KOPT-K1 (cell line): ENCODE measurements around the gene TCEANC2.
A peak's percentile ranks its signal among the peaks of the same experiment; 100 is the strongest.
"Not testable (repeated sequence)": the region's sequence is repeated elsewhere in the genome, so short reads cannot be mapped to it uniquely, and the experiment has no call there.

ENCODE experiments used
- H3K27ac ChIP-seq: fragments of 200-600 bp; sonication (generic); 2 replicates; pipeline ENCODE4 v1.5.1; 2016; ENCODE audit warnings: antibody characterized with exemption, mild to moderate bottlenecking, low read depth, low read length; ENCODE audit not compliant: poor library complexity, severe bottlenecking
- H3K36me3 ChIP-seq: fragments of 200-600 bp; sonication (generic); 2 replicates; pipeline ENCODE4 v1.5.1; 2017; ENCODE audit warnings: antibody characterized with exemption, mild to moderate bottlenecking, low read length, moderate library complexity; ENCODE audit not compliant: insufficient read depth
- H3K9me3 ChIP-seq: fragments of 200-600 bp; sonication (generic); 2 replicates; pipeline ENCODE4 v1.5.1; 2017; ENCODE audit warnings: antibody characterized with exemption, low read length, mild to moderate bottlenecking; ENCODE audit not compliant: insufficient read depth, poor library complexity, severe bottlenecking

Gene TCEANC2

DNA sequence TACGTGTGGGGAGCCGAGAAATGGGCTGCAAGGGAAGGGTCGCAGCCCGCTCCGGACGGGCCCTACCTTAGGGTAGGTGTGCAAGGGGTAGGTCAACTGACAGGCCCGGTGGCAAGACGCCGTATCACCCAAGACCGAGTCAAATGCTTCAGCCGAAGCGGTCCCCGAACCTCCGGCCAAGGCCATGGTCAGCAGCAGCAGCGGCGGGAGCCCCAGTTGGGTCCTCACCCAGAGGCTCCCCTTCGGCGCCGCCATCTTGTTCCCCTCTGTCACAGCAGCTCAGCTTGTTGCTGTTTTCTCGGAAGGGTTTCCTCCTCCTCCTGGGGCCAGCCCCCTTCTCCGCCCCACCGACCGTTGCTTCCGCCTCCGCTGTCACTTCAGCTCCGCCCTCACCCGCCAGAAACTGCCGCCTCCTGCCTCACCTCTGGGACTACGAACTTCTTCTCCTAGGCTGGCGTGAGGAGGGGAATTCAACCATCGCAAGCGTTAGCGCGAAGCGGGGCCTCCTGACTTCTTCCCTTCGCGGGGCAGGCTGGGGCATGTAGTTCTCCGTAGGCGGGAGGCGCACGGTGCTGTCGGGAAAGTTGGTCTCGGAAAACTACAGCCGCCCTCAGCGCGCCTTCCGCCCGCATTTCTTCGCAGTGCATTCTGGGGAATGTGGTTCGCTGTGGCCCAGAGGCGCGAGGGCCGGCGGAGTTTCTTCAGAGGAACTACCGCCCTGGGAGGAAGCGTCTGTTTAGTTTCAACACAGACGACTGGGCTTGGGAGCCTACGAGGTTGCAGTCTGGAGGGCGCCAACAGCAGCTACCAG, at the start of gene TCEANC2, which contains the start of gene TMEM59:
TCEANC2 (plus strand) TSS at position 675 of the 811 bp plus-strand sequence. CDS start 815 bp downstream, outside the sequence.
TMEM59 (minus strand) TSS at position 271 of the 811 bp plus-strand sequence; CDS start at position 255, 16 bp downstream.
- Histone ChIP-seq H3K27ac (peak within 1 kb of the TSS; percentile 84), H3K9me3 (no peaks in the 10 kb centered on the region), H3K36me3 (0 out of 2 replicates have a peak, but pooled peaks cover 6% of the 10 kb centered on the region)

DNA sequence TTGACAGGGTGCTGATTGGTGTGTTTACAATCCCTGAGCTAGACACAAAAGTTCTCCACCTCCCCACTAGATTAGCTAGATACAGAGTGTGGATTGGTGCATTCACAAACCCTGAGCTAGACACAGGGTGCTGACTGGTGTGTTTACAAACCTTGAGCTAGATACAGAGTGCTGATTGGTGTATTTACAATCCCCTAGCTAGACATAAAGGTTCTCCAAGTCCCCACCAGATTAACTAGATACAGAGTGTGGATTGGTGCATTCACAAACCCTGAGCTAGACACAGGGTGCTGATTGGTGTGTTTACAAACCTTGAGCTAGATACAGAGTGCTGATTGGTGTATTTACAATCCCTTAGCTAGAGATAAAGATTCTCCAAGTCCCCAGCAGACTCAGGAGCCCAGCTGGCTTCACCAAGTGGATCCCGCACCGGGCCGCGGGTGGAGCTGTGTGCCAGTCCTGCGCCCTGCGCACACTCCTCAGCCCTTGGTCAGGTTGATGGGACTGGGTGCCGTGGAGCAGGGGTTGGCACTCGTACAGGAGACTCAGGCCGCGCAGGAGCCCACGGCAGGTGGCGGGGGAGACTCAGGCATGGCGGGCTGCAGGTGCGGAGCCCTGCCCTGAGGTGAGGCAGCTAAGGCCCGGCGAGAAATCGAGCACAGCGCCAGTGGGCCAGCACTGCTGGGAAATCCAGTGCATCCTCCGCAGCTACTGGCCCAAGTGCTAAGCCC, 49.5 kb upstream of the TCEANC2 start:
- H3K36me3 ChIP-seq, H3K9me3 ChIP-seq, H3K27ac ChIP-seq: not testable (repeated sequence)

DNA sequence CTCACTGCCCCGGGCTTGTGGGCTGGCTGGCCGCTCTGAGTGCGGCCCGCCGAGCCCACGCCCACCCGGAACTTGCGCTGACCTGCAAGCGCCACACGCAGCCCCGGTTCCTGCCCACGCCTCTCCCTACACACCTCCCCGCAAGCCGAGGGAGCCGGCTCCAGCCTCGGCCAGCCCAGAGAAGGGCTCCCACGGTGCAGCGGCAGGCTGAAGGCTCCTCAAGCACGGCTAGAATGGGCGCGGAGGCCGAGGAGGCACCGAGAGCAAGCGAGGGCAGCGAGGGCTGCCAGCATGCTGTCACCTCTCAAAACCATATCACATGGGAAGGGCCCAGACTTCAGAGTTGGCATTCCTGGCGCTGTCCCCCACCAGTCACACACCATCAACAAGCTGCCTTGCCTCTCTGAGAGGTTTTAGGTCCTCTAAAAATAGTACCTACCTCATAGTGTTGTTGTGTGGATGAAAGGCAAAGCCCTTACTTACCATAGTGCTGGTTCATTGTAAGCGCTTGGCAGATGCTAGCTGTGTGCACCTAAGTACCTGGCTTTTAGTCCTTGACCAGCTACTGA, 48.8 kb upstream of the TCEANC2 start:
- Histone ChIP-seq H3K36me3 (no peaks in the 10 kb centered on the region), H3K27ac (no peak overlapping the region), H3K9me3 (peaks cover 6% of the 10 kb centered on the region)

DNA sequence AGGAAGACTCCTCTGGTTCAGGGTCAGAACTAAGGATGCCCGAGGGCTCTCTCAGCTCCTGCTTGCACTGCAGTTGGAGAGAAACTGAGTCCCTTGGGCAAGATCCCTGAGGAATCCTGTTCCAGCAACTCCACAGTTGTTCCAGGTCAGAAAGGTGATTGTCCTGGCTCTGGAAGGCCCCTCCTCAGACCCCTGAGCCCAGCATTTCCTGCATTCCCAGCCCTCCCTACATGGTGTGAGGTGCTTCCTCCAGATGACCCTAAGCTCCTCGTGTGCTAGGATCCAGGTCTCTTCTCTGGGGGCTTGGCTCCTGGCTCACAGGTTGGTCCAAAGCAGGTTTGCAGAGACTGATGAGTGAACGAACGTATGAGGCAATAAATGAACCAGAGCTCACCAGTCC, 46.9 kb upstream of the TCEANC2 start:
- H3K27ac ChIP-seq, result no peak overlapping the region
- H3K9me3 ChIP-seq, result peaks cover 6% of the 10 kb centered on the region
- no peaks in the 10 kb centered on the region for H3K36me3 ChIP-seq

DNA sequence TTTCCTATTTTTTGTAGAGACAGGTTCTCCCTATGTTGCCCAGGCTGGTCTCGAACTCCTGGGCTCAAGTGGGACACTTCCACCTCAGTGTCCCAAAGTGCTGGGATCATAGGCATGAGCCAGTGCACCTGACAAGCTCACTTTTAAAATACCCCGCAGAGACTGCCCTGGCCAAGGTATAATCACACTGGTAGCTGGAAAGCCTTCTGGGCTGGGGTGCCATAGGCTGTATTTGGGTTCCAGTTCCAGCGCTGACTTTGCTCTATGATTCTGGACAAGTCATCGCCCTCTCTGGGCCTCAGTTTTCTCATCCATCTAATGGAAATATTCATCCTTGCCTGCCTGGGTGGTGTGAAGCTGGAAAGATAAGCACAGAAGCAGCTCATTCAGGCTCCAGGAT, 45.8 kb upstream of the TCEANC2 start:
- Histone ChIP-seq H3K9me3 (peaks cover 6% of the 10 kb centered on the region), H3K27ac (no peak overlapping the region), H3K36me3 (no peaks in the 10 kb centered on the region)

DNA sequence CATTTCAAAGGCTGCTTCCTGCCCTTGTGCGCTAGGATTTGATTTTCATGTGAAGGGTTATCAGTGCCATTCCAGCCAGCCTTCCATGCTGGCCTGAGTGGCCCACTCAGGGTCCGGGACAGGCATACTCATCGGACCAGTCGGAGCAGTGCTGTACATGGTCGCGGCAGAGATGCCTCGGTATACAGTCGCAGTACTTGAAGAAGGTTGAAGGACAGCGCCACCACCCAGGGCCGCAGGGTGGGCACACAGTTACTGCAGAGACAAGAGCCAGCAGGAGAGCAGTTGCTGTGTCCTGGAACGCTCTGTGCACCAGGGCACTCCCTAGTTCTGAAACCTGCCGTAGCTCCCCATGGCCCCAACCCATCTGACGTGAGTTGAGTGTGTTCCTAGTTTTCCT, 44.5 kb upstream of the TCEANC2 start:
- no peaks in the 10 kb centered on the region for H3K9me3 ChIP-seq
- no peaks in the 10 kb centered on the region for H3K36me3 ChIP-seq
- no peak overlapping the region for H3K27ac ChIP-seq

DNA sequence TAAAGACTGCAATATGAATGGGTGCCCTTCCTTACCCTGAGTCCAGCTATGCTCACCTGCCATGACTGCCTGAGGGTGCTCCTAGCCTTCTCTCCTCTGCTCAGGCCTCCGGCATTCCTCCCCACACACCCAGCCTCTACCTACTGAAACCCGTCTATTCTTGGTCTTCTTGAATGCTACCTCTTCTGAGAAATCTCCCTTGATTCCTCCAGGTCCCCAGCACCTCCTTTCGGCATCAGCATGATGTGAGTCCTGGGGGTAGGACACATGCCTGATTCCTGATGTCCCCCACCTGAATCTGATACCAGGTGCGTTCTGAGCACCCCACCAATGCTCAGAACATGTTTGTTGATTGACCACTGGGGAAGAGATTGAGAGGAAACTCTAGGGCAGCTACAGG, 44.0 kb upstream of the TCEANC2 start:
- H3K9me3 ChIP-seq, result no peaks in the 10 kb centered on the region

DNA sequence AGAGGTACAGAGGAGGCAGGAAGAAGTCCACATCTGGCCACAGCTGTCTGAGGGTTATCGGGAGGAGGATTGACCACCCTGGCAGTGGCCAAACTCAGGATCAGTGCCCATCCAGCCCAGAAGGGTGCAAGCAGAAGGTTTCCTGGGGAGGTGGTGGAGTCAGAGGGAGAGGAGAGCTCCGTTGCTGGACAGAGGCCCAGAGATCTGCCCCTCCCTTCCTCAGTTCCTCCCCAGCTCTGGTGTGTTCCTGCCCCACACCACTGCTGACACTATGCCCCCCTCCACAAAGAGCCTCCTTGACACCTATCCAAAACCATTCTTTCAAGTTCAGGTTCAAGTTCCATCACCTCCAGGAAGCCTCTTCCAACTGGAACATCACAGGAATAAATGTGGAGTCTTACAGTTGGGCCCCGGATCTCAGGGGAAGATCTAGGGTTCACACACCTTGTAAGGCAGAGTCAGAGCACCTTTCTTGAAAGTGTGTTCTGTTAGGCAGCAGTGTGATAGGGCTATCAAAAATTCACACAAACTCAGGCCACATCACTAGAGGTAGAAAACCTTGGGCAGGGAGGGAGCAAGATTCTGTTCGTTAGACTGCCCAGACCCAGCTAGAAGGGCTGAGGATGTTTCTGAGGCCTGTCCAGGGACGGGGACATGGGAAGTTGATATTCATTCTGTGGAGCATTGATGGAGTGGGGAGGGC, 42.8 kb upstream of the TCEANC2 start:
- no peaks in the 10 kb centered on the region for H3K9me3 ChIP-seq
- no peaks in the 10 kb centered on the region for H3K36me3 ChIP-seq

More for the DNA sequence above, 44.0 kb upstream of the TCEANC2 start:
- no peaks in the 10 kb centered on the region for H3K36me3 ChIP-seq
- no peak overlapping the region for H3K27ac ChIP-seq

DNA sequence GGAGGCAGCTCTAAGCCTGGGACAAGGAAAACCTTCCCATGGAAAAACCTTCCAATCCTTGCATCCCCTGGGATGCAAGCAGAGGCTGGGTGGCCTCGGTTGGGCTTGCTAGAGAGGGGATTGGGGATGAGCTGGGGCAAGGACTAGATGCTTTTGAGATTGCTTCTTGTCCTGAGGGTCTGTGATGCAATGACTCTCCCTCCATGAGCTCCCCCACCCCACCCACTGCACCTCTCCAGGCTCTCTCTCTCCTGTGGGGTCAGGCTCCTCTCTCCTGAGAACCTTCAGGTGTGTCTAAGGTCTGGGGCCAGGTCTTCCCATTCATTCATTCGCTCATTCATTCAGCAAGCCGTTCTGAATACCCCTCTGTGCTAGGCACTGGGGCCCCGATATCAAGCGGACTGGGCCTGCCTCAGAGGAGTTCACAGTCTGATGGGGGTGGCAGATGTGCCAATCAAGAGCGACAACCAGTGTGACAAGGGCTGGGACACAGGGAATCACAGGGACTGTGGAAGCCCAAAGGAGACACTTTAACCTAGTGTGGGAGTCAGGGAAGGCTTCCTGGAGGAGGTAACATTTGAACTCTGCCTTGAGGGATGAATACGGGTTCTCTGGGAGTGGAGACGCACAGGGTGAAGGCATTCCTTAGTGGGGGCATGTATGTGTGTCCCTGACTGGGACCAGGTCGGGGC, 41.9 kb upstream of the TCEANC2 start:
- no peak overlapping the region for H3K27ac ChIP-seq
- H3K9me3 ChIP-seq, result no peaks in the 10 kb centered on the region
- H3K36me3 ChIP-seq, result no peaks in the 10 kb centered on the region

More for the DNA sequence above, 42.8 kb upstream of the TCEANC2 start:
- H3K27ac ChIP-seq, result no peak overlapping the region

DNA sequence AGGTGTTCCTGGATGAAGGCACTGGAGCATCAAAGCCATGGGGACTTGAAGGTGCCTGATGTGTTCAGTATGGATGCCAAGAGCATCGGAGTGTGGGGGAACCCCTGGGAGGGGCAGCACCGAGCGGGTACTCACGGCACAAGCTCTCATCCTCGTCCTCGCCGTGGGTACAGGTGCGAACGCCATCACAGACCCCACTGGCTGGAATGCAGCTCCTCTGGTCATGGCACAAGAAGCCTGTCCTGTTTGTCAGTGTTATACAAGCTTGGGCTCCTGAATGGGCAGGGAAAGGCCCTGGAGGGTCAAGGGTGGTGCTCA, 41.4 kb upstream of the TCEANC2 start:
- Histone ChIP-seq H3K27ac (no peak overlapping the region), H3K9me3 (no peaks in the 10 kb centered on the region), H3K36me3 (no peaks in the 10 kb centered on the region)

DNA sequence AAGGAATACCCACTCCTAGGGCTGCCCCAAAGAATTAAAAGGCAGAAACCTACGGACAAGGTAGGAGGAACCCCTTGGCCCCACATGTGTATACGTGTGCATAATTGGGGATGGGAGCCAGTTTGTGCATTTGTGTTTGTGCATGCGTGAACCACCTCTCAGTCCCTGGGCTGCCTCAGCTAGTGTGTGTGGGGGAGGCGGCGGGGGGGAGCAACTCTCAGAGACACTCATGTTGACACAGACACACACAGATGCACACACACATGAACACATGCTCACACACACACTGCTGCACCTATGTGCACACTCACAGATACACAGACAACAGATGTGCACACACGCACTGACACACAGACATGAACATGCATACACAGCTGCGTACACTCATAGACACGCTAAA, 40.5 kb upstream of the TCEANC2 start:
- Histone ChIP-seq H3K36me3 (no peaks in the 10 kb centered on the region), H3K9me3 (no peaks in the 10 kb centered on the region), H3K27ac (no peak overlapping the region)

DNA sequence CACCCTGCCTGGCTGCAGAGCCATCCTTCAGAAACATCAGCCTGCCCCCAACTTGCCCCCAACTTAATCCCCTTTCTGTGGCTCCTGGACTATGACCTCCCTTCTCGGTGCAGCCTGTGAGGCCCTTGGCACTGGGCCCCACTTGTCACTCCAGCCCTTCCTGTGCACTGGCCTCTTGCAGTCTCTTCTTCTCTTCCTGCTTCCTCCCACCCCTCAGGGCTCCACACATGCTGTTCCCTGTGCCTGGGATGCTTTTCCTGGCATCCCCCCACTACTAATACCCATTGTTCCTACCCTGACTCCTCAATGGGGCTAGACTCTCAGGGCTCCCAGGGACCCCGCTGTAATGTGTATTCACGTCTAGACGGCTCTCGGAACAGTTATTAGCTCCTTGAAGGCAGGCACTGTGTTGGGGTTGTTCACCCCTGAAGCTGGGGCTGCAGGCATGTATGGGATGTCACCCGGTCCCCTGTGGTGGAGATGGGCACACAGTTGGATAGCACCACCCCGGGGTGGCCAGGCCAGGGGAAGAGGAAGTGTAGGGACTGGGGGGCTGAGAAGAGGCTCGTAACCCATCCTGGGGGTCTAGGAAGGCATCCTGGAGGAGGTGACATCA, 39.9 kb upstream of the TCEANC2 start:
- Histone ChIP-seq H3K27ac (no peak overlapping the region), H3K9me3 (no peaks in the 10 kb centered on the region), H3K36me3 (no peaks in the 10 kb centered on the region)

DNA sequence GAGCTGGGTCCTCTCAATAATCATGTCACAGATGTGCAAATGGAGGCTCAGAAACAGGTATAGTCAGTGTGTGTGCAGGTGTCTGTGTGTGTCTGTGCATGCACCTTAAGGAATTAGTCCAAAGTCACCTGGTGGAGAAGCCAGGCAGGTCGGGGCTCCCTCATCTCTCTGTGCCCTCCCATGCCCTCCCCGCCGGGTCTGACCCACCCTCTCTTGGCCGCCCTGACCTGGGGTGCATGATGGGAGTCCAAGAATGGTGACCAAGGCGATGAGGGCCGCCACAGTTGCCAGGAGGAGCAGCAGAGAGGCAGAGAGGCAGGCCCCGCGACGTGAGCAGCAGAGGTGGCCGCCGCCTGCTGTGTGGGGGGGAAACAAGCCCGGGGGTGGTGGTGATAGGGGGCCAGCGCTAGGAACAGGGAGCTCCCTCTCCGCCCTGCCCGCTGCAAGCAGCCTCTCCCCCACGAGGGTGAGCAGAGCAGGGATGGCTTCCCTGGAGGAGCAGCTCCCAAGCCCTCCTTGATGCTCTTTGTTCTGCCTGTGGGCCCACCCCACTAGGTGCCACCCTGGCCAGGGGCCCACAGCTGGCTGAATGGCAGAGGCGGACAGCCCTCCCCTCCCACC, 39.3 kb upstream of the TCEANC2 start:
- no peak overlapping the region for H3K27ac ChIP-seq
- no peaks in the 10 kb centered on the region for H3K36me3 ChIP-seq
- H3K9me3 ChIP-seq, result no peaks in the 10 kb centered on the region
